Neural progenitor cell (in vitro differentiated cells): Measurements from ENCODE around the gene FAM193B.

Experiments
- EZH2 ChIP-seq: fragments of 200-600 bp; sonication (generic); IDR thresholded peaks from 2 replicates; pipeline ENCODE4 v1.6.1; 2017; ENCODE audit warnings: antibody characterized with exemption, mild to moderate bottlenecking, moderate library complexity
- EZH2phosphoT487 ChIP-seq: fragments of 200-600 bp; sonication (generic); IDR thresholded peaks from 2 replicates; pipeline ENCODE4 v1.6.1; 2017; ENCODE audit warnings: antibody characterized with exemption
- TF ChIP-seq, protein P1 (sequence below): fragments of 200-600 bp; sonication (generic); IDR thresholded peaks from 2 replicates; pipeline ENCODE4 v1.5.1; 2017; ENCODE audit warnings: antibody characterized with exemption, mild to moderate bottlenecking

DNA sequence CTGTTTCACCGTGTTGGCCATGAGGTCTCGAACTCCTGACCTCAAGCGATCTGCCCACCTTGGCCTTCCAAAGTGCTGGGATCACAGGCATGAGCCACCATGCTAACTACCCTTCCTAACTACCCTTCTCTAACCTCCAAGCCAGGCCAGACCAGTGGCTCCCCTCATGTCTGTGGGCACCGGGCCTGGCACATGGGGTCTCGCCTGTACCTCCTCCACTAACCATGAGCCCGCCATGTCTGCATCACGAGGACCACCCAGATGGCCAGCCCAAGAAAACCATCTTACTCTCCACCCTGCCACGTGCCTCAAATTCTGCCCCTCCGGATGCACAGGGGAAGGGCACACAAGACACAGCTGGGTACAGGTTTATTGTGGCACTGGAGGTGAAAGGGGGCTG lies 71.3 kb downstream of the FAM193B start:
- TF ChIP-seq, protein P1, sequence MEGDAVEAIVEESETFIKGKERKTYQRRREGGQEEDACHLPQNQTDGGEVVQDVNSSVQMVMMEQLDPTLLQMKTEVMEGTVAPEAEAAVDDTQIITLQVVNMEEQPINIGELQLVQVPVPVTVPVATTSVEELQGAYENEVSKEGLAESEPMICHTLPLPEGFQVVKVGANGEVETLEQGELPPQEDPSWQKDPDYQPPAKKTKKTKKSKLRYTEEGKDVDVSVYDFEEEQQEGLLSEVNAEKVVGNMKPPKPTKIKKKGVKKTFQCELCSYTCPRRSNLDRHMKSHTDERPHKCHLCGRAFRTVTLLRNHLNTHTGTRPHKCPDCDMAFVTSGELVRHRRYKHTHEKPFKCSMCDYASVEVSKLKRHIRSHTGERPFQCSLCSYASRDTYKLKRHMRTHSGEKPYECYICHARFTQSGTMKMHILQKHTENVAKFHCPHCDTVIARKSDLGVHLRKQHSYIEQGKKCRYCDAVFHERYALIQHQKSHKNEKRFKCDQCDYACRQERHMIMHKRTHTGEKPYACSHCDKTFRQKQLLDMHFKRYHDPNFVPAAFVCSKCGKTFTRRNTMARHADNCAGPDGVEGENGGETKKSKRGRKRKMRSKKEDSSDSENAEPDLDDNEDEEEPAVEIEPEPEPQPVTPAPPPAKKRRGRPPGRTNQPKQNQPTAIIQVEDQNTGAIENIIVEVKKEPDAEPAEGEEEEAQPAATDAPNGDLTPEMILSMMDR = no peak
- TF ChIP-seq EZH2 = no peak
- no peak for TF ChIP-seq EZH2phosphoT487
